OCI-LY3 (cell line): ENCODE results near the gene PPP1R1B.

Source experiments
- H2AFZ ChIP-seq: fragments of 200-600, 300-600 bp; shearing (Covaris generic); 2 replicates; pipeline ENCODE4 v1.6.0; 2014; ENCODE audit warnings: antibody characterized with exemption, low read depth, low read length
- H3K27ac ChIP-seq: fragments of 200-600, 300-600 bp; sonication (generic); 2 replicates; pipeline ENCODE4 v1.5.1; 2014; ENCODE audit warnings: mild to moderate bottlenecking, low read length, moderate library complexity, mixed read lengths
- H3K27me3 ChIP-seq: fragments of 200-600, 300-600 bp; sonication (generic); 2 replicates; pipeline ENCODE4 v1.6.1; 2014; ENCODE audit warnings: low read depth, low read length, mixed read lengths
- H3K36me3 ChIP-seq: fragments of 200-600, 300-600 bp; sonication (generic); replicated peaks from 2 replicates; pipeline ENCODE3; 2014; ENCODE audit warnings: low read depth, low read length, mixed read lengths
- H3K4me1 ChIP-seq: fragments of 300-600, 200-600 bp; sonication (generic); 2 replicates; pipeline ENCODE4 v1.6.1; 2014; ENCODE audit warnings: low read length, mixed read lengths
- H3K4me2 ChIP-seq: fragments of 200-600, 300-600 bp; sonication (generic); 2 replicates; pipeline ENCODE4 v1.6.1; 2014; ENCODE audit warnings: low read length, mixed read lengths
- H3K4me3 ChIP-seq: fragments of 300-600, 200-600 bp; sonication (generic); 2 replicates; pipeline ENCODE4 v1.5.1; 2014; ENCODE audit warnings: antibody characterized with exemption, mild to moderate bottlenecking, low read length, moderate library complexity
- H3K79me2 ChIP-seq: fragments of 300-600, 200-600 bp; shearing (Covaris generic); 2 replicates; pipeline ENCODE4 v1.6.1; 2014; ENCODE audit warnings: mild to moderate bottlenecking, low read length, mixed read lengths
- H3K9ac ChIP-seq: fragments of 300-600, 200-600 bp; shearing (Covaris generic); 2 replicates; pipeline ENCODE4 v1.6.0; 2014; ENCODE audit warnings: mild to moderate bottlenecking, low read length, moderate library complexity
- H3K9me3 ChIP-seq: fragments of 200-600, 300-600 bp; shearing (Covaris generic); 2 replicates; pipeline ENCODE4 v1.6.1; 2014; ENCODE audit warnings: low read length, mixed read lengths; ENCODE audit not compliant: insufficient read depth
- H4K20me1 ChIP-seq: fragments of 200-600, 300-600 bp; sonication (generic); 2 replicates; pipeline ENCODE4 v1.6.1; 2016; ENCODE audit warnings: low read length, mixed read lengths; ENCODE audit not compliant: insufficient read depth
- CTCF ChIP-seq: fragments of 200-600, 300-600 bp; sonication (generic); IDR thresholded peaks from 2 replicates; pipeline ENCODE4 v1.5.1; 2014; ENCODE audit warnings: antibody characterized with exemption, low read length, low read depth
- EZH2phosphoT487 ChIP-seq: fragments of 200-600 bp; shearing (Covaris generic); IDR thresholded peaks from 2 replicates; pipeline ENCODE4 v1.6.1; 2018; ENCODE audit warnings: antibody characterized with exemption, mixed run types, low read depth

PPP1R1B gene

GRCh38 chr17:39671651-39672521 is 45.1 kb downstream of the PPP1R1B start:
- peak overlapping the region; percentile 69 for H3K4me3 ChIP-seq
- peaks cover 24% of the 10 kb centered on the region for H3K4me1 ChIP-seq
- peak overlapping the region; percentile 74 for H3K4me2 ChIP-seq
- H3K9ac ChIP-seq = peak overlapping the region; percentile 43; the same call in 1 of the 2 replicates
- H3K79me2 ChIP-seq = no peaks in the 10 kb centered on the region
- no peaks in the 10 kb centered on the region for H4K20me1 ChIP-seq
- H3K36me3 ChIP-seq = no peaks in the 10 kb centered on the region
- peaks cover 6% of the 10 kb centered on the region for H3K27me3 ChIP-seq
- H2AFZ ChIP-seq = peak overlapping the region; percentile 86
- TF ChIP-seq CTCF (peak; percentile 92), EZH2phosphoT487 (no peak)
- no peak overlapping the region for H3K27ac ChIP-seq
- H3K9me3 ChIP-seq = no peaks in the 10 kb centered on the region

GRCh38 chr17:39672522-39673334 is 46.0 kb downstream of the PPP1R1B start:
- Histone ChIP-seq H3K9me3 (no peaks in the 10 kb centered on the region), H3K27me3 (no peaks in the 10 kb centered on the region), H3K4me1 (peaks cover 19% of the 10 kb centered on the region), H3K9ac (no peak overlapping the region), H2AFZ (no peak overlapping the region), H3K4me3 (no peak overlapping the region), H3K27ac (no peak overlapping the region), H3K4me2 (peak overlapping the region; percentile 74), H3K79me2 (no peaks in the 10 kb centered on the region), H3K36me3 (no peaks in the 10 kb centered on the region), H4K20me1 (no peaks in the 10 kb centered on the region)
- no peak for TF ChIP-seq CTCF
- no peak for TF ChIP-seq EZH2phosphoT487

GRCh38 chr17:39673335-39674081 is 46.8 kb downstream of the PPP1R1B start:
- H3K36me3 ChIP-seq = no peaks in the 10 kb centered on the region
- peaks cover 18% of the 10 kb centered on the region for H3K4me1 ChIP-seq
- no peaks in the 10 kb centered on the region for H3K27me3 ChIP-seq
- H3K9ac ChIP-seq = no peak overlapping the region
- no peak overlapping the region for H3K4me3 ChIP-seq
- H3K27ac ChIP-seq = no peak overlapping the region
- TF ChIP-seq EZH2phosphoT487 (no peak), CTCF (no peak)
- H3K4me2 ChIP-seq = no peak overlapping the region
- H4K20me1 ChIP-seq = no peaks in the 10 kb centered on the region
- H3K79me2 ChIP-seq = no peaks in the 10 kb centered on the region
- H3K9me3 ChIP-seq = no peaks in the 10 kb centered on the region
- no peak overlapping the region for H2AFZ ChIP-seq

GRCh38 chr17:39674179-39674578 is 47.4 kb downstream of the PPP1R1B start:
- Histone ChIP-seq H3K9ac (no peak overlapping the region), H3K4me2 (no peak overlapping the region), H3K36me3 (no peaks in the 10 kb centered on the region), H3K27me3 (no peaks in the 10 kb centered on the region), H3K79me2 (no peaks in the 10 kb centered on the region), H2AFZ (no peak overlapping the region), H3K9me3 (no peaks in the 10 kb centered on the region), H3K4me3 (no peak overlapping the region), H3K4me1 (peaks cover 15% of the 10 kb centered on the region), H3K27ac (no peak overlapping the region), H4K20me1 (no peaks in the 10 kb centered on the region)
- TF ChIP-seq CTCF (no peak), EZH2phosphoT487 (no peak)
